ENCODE data around the gene ZPR1. TPM values are rescaled to one million over a fixed set of nuclear protein-coding genes. Genes with fewer than 3 reads are reported as not detected.

The ZPR1 gene
- total RNA-seq, 4 donors from 2014 or later: 23.5 to 39.5 (median 24.0) TPM

- DNase-seq: no peak
- H3K27ac ChIP-seq: peak overlapping the region in 2 of 3 donors; percentile 72 to 84
- H3K9me3 ChIP-seq: no peaks in the 10 kb centered on the region
- TF ChIP-seq POLR2A (IDR thresholded peaks at IDR 0.05): no peak
- TF ChIP-seq CTCF (IDR thresholded peaks at IDR 0.05): no peak
- peaks cover 22 to 25% of the 10 kb centered on the region in 2 donors for H3K36me3 ChIP-seq
- intact Hi-C loops (cut with DNase I): no loop called here
- WGBS, 2 donors: 49 to 52% methylated on average over 4 of the region's 4 CpGs
- H3K4me1 ChIP-seq: peaks cover 13 to 32% of the 10 kb centered on the region in 2 donors
- H3K4me3 ChIP-seq (replicated peaks in 1 of 3): peak overlapping the region; percentile 84 to 93 (median 92)
- H3K27me3 ChIP-seq: no peaks in the 10 kb centered on the region
Measured at GRCh38 chr11:116788534-116788933, 711 bp upstream of the ZPR1 start.

- TF ChIP-seq CTCF (IDR thresholded peaks at IDR 0.05): no peak
- no peak for TF ChIP-seq POLR2A (IDR thresholded peaks at IDR 0.05)
- intact Hi-C loops (cut with DNase I): no loop called here
- Histone ChIP-seq H3K36me3 (peaks cover 33 to 36% of the 10 kb centered on the region in 2 donors), H3K27me3 (no peaks in the 10 kb centered on the region), H3K9me3 (no peaks in the 10 kb centered on the region), H3K4me3 (replicated peaks in 1 of 3) (peak overlapping the region; percentile 84 to 93 (median 92)), H3K27ac (peak overlapping the region; percentile 72 to 84 (median 82)), H3K4me1 (peaks cover 13 to 32% of the 10 kb centered on the region in 2 donors)
- WGBS, 2 donors: 2% methylated on average over 7 to 15 of the region's 15 CpGs
- DNase-seq: peak in 1 of 2 donors; percentile 30
Measured at GRCh38 chr11:116787436-116787785, 412 bp downstream of the ZPR1 start.

- DNase-seq: no peak
- Histone ChIP-seq H3K4me1 (peaks cover 13 to 29% of the 10 kb centered on the region in 2 donors), H3K27me3 (no peaks in the 10 kb centered on the region), H3K27ac (no peak overlapping the region), H3K4me3 (replicated peaks in 1 of 3) (peak overlapping the region; percentile 84 to 93 (median 92)), H3K9me3 (no peaks in the 10 kb centered on the region), H3K36me3 (peaks cover 38 to 41% of the 10 kb centered on the region in 2 donors)
- 61 to 63% methylated on average over 5 of the region's 5 CpGs for WGBS, 2 donors
- intact Hi-C loops (cut with DNase I): no loop called here
- TF ChIP-seq POLR2A (IDR thresholded peaks at IDR 0.05) (no peak), CTCF (IDR thresholded peaks at IDR 0.05) (no peak)
Measured at GRCh38 chr11:116786966-116787365, 857 bp downstream of the ZPR1 start.

- Histone ChIP-seq H3K27ac (no peak overlapping the region), H3K4me3 (replicated peaks in 1 of 3) (no peak overlapping the region), H3K9me3 (no peaks in the 10 kb centered on the region), H3K27me3 (no peaks in the 10 kb centered on the region), H3K4me1 (peaks cover 8 to 22% of the 10 kb centered on the region in 2 donors), H3K36me3 (peaks cover 43 to 47% of the 10 kb centered on the region in 2 donors)
- intact Hi-C loops (cut with DNase I): no loop called here
- DNase-seq: no peak
- no peak for TF ChIP-seq POLR2A (IDR thresholded peaks at IDR 0.05)
- TF ChIP-seq CTCF (IDR thresholded peaks at IDR 0.05): no peak
- 87 to 95% methylated on average over 2 of the region's 2 CpGs for WGBS, 2 donors
Measured at GRCh38 chr11:116786326-116786725, 1.5 kb downstream of the ZPR1 start.

GRCh38 chr11:116782728-116783127 is 5.1 kb downstream of the ZPR1 start:
- peaks cover 0 to 12% of the 10 kb centered on the region in 2 donors for H3K4me1 ChIP-seq
- TF ChIP-seq CTCF (IDR thresholded peaks at IDR 0.05): no peak
- TF ChIP-seq POLR2A (IDR thresholded peaks at IDR 0.05): no peak
- no peak overlapping the region for H3K4me3 ChIP-seq (replicated peaks in 1 of 3)
- no peak for DNase-seq
- H3K9me3 ChIP-seq: no peaks in the 10 kb centered on the region
- peaks cover 76 to 78% of the 10 kb centered on the region in 2 donors for H3K36me3 ChIP-seq
- H3K27ac ChIP-seq: no peak overlapping the region
- no peaks in the 10 kb centered on the region for H3K27me3 ChIP-seq
- 93 to 99% methylated on average over 4 of the region's 4 CpGs for WGBS, 2 donors
- intact Hi-C loops (cut with DNase I): no loop called here

Measured in thyroid gland (tissue), 4 donors.